ENCODE measurements around the gene MEF2C. TPM values are rescaled to one million over a fixed set of nuclear protein-coding genes. Genes with fewer than 3 reads are reported as not detected.

The MEF2C gene
- total RNA-seq, 1 donor: 30.0 TPM

- no peak overlapping the region for H3K4me3 ChIP-seq (ENCODE audit: low read length)
- peaks cover 19% of the 10 kb centered on the region for H3K4me1 ChIP-seq (ENCODE audit: insufficient read depth, low read length)
- H3K9me3 ChIP-seq (ENCODE audit: low read depth, low read length): no peaks in the 10 kb centered on the region
- H3K27me3 ChIP-seq (ENCODE audit: insufficient read depth, low read length): no peaks in the 10 kb centered on the region
Measured at GRCh38 chr5:88761269-88761850, 121.6 kb downstream of the MEF2C start.

GRCh38 chr5:88760527-88760926 lies 122.5 kb downstream of the MEF2C start:
- Histone ChIP-seq H3K27me3 (ENCODE audit: insufficient read depth, low read length) (no peaks in the 10 kb centered on the region), H3K4me1 (ENCODE audit: insufficient read depth, low read length) (peaks cover 19% of the 10 kb centered on the region)

GRCh38 chr5:88758591-88758990 lies 124.4 kb downstream of the MEF2C start:
- Histone ChIP-seq H3K4me1 (ENCODE audit: insufficient read depth, low read length) (peaks cover 19% of the 10 kb centered on the region), H3K27me3 (ENCODE audit: insufficient read depth, low read length) (no peaks in the 10 kb centered on the region), H3K9me3 (ENCODE audit: low read depth, low read length) (no peaks in the 10 kb centered on the region), H3K4me3 (ENCODE audit: low read length) (no peak overlapping the region)

More at GRCh38 chr5:88760527-88760926, 122.5 kb downstream of the MEF2C start:
- H3K9me3 ChIP-seq (ENCODE audit: low read depth, low read length): no peaks in the 10 kb centered on the region
- H3K4me3 ChIP-seq (ENCODE audit: low read length): no peak overlapping the region

GRCh38 chr5:88758184-88758583 lies 124.8 kb downstream of the MEF2C start:
- H3K9me3 ChIP-seq (ENCODE audit: low read depth, low read length): no peaks in the 10 kb centered on the region
- H3K4me3 ChIP-seq (ENCODE audit: low read length): no peak overlapping the region
- H3K4me1 ChIP-seq (ENCODE audit: insufficient read depth, low read length): peaks cover 19% of the 10 kb centered on the region
- H3K27me3 ChIP-seq (ENCODE audit: insufficient read depth, low read length): no peaks in the 10 kb centered on the region

GRCh38 chr5:88756953-88757352 lies 126.0 kb downstream of the MEF2C start:
- no peaks in the 10 kb centered on the region for H3K9me3 ChIP-seq (ENCODE audit: low read depth, low read length)
- H3K4me1 ChIP-seq (ENCODE audit: insufficient read depth, low read length): peaks cover 15% of the 10 kb centered on the region
- no peak overlapping the region for H3K4me3 ChIP-seq (ENCODE audit: low read length)
- no peaks in the 10 kb centered on the region for H3K27me3 ChIP-seq (ENCODE audit: insufficient read depth, low read length)

- Histone ChIP-seq H3K4me3 (ENCODE audit: low read length) (no peak overlapping the region), H3K9me3 (ENCODE audit: low read depth, low read length) (no peaks in the 10 kb centered on the region), H3K4me1 (ENCODE audit: insufficient read depth, low read length) (peaks cover 4% of the 10 kb centered on the region), H3K27me3 (ENCODE audit: insufficient read depth, low read length) (no peaks in the 10 kb centered on the region)
Measured at GRCh38 chr5:88748666-88749065, 134.3 kb downstream of the MEF2C start.

GRCh38 chr5:88746438-88746882 lies 136.5 kb downstream of the MEF2C start:
- Histone ChIP-seq H3K4me3 (ENCODE audit: low read length) (no peak overlapping the region), H3K9me3 (ENCODE audit: low read depth, low read length) (no peaks in the 10 kb centered on the region), H3K4me1 (ENCODE audit: insufficient read depth, low read length) (no peaks in the 10 kb centered on the region), H3K27me3 (ENCODE audit: insufficient read depth, low read length) (no peaks in the 10 kb centered on the region)

GRCh38 chr5:88745093-88745696 lies 137.8 kb downstream of the MEF2C start:
- Histone ChIP-seq H3K9me3 (ENCODE audit: low read depth, low read length) (no peaks in the 10 kb centered on the region), H3K4me1 (ENCODE audit: insufficient read depth, low read length) (no peaks in the 10 kb centered on the region), H3K27me3 (ENCODE audit: insufficient read depth, low read length) (no peaks in the 10 kb centered on the region), H3K4me3 (ENCODE audit: low read length) (no peak overlapping the region)

- H3K4me3 ChIP-seq (ENCODE audit: low read length): no peak overlapping the region
- H3K27me3 ChIP-seq (ENCODE audit: insufficient read depth, low read length): no peaks in the 10 kb centered on the region
- H3K4me1 ChIP-seq (ENCODE audit: insufficient read depth, low read length): no peaks in the 10 kb centered on the region
- no peaks in the 10 kb centered on the region for H3K9me3 ChIP-seq (ENCODE audit: low read depth, low read length)
Measured at GRCh38 chr5:88743231-88743834, 139.7 kb downstream of the MEF2C start.

- no peak overlapping the region for H3K4me3 ChIP-seq (ENCODE audit: low read length)
- no peaks in the 10 kb centered on the region for H3K9me3 ChIP-seq (ENCODE audit: low read depth, low read length)
- no peaks in the 10 kb centered on the region for H3K4me1 ChIP-seq (ENCODE audit: insufficient read depth, low read length)
- H3K27me3 ChIP-seq (ENCODE audit: insufficient read depth, low read length): no peaks in the 10 kb centered on the region
Measured at GRCh38 chr5:88741964-88742363, 141.0 kb downstream of the MEF2C start.

GRCh38 chr5:88740604-88741185 lies 142.3 kb downstream of the MEF2C start:
- no peaks in the 10 kb centered on the region for H3K9me3 ChIP-seq (ENCODE audit: low read depth, low read length)
- no peaks in the 10 kb centered on the region for H3K27me3 ChIP-seq (ENCODE audit: insufficient read depth, low read length)
- H3K4me1 ChIP-seq (ENCODE audit: insufficient read depth, low read length): no peaks in the 10 kb centered on the region
- H3K4me3 ChIP-seq (ENCODE audit: low read length): no peak overlapping the region

GRCh38 chr5:88736494-88736893 lies 146.5 kb downstream of the MEF2C start:
- Histone ChIP-seq H3K4me1 (ENCODE audit: insufficient read depth, low read length) (peaks cover 28% of the 10 kb centered on the region), H3K27me3 (ENCODE audit: insufficient read depth, low read length) (no peaks in the 10 kb centered on the region), H3K9me3 (ENCODE audit: low read depth, low read length) (no peaks in the 10 kb centered on the region), H3K4me3 (ENCODE audit: low read length) (no peak overlapping the region)

GRCh38 chr5:88734983-88735382 lies 148.0 kb downstream of the MEF2C start:
- peaks cover 28% of the 10 kb centered on the region for H3K4me1 ChIP-seq (ENCODE audit: insufficient read depth, low read length)
- H3K27me3 ChIP-seq (ENCODE audit: insufficient read depth, low read length): no peaks in the 10 kb centered on the region
- H3K4me3 ChIP-seq (ENCODE audit: low read length): no peak overlapping the region
- H3K9me3 ChIP-seq (ENCODE audit: low read depth, low read length): no peaks in the 10 kb centered on the region

GRCh38 chr5:88734191-88734640 lies 148.8 kb downstream of the MEF2C start:
- H3K4me1 ChIP-seq (ENCODE audit: insufficient read depth, low read length): peaks cover 28% of the 10 kb centered on the region
- no peaks in the 10 kb centered on the region for H3K9me3 ChIP-seq (ENCODE audit: low read depth, low read length)
- no peaks in the 10 kb centered on the region for H3K27me3 ChIP-seq (ENCODE audit: insufficient read depth, low read length)
- no peak overlapping the region for H3K4me3 ChIP-seq (ENCODE audit: low read length)

- H3K4me3 ChIP-seq (ENCODE audit: low read length): no peak overlapping the region
- no peaks in the 10 kb centered on the region for H3K9me3 ChIP-seq (ENCODE audit: low read depth, low read length)
- peaks cover 28% of the 10 kb centered on the region for H3K4me1 ChIP-seq (ENCODE audit: insufficient read depth, low read length)
- H3K27me3 ChIP-seq (ENCODE audit: insufficient read depth, low read length): no peaks in the 10 kb centered on the region
Measured at GRCh38 chr5:88732862-88733261, 150.1 kb downstream of the MEF2C start.
